Bronchial epithelial cell (primary cell): Measurements from ENCODE around the gene GPI. TPM values are rescaled to one million over a fixed set of nuclear protein-coding genes. Genes with fewer than 3 reads are reported as not detected.

Source experiments
- DNase-seq: peaks from one replicate; pipeline ENCODE4 v3.0.0-alpha.2; 2010; ENCODE audit warnings: low read depth
- FAIRE-seq: peaks from 2 replicates; lab custom pipeline; 2011; peaks lifted over from hg19 to GRCh38; lab: Jason Lieb, UNC
- H3K27me3 ChIP-seq: 2 replicates; pipeline ENCODE4 v1.5.1; 2011; ENCODE audit warnings: low read length; ENCODE audit not compliant: control insufficient read depth, insufficient read depth
- H3K36me3 ChIP-seq: 2 replicates; pipeline ENCODE4 v1.5.1; 2011; ENCODE audit warnings: low read length; ENCODE audit not compliant: control insufficient read depth, insufficient read depth
- H3K4me3 ChIP-seq: 2 replicates; pipeline ENCODE4 v1.5.1; 2011; ENCODE audit warnings: mild to moderate bottlenecking, low read depth, low read length, control low read depth
- CTCF ChIP-seq: IDR thresholded peaks from 2 replicates; pipeline ENCODE4 v1.5.1; 2011; ENCODE audit warnings: mild to moderate bottlenecking, moderate library complexity, low read length, control low read depth, inconsistent platforms; ENCODE audit not compliant: insufficient read depth, severe bottlenecking
- total RNA-seq: library from RNA; depleted of rRNA; stranded (reverse); fragments of >200 nt; gene quantifications from 2 replicates; pipeline ENCODE4 v1.2.1, GENCODE V29; 2014

GPI gene
- total RNA-seq, 1 donor from 2014 or later = 130 TPM

- no peaks in the 10 kb centered on the region for H3K27me3 ChIP-seq
- peaks cover 7% of the 10 kb centered on the region for H3K36me3 ChIP-seq
- TF ChIP-seq CTCF = no peak
- DNase-seq (no peak), FAIRE-seq (no peak)
- H3K4me3 ChIP-seq = no peak overlapping the region
Measured at GRCh38 chr19:34411216-34411615, 46.2 kb downstream of the GPI start.

- H3K4me3 ChIP-seq = no peak overlapping the region
Measured at GRCh38 chr19:34416021-34416545, 51.1 kb downstream of the GPI start.

GRCh38 chr19:34418300-34418699, 53.3 kb downstream of the GPI start:
- H3K27me3 ChIP-seq = no peaks in the 10 kb centered on the region

More at GRCh38 chr19:34416021-34416545, 51.1 kb downstream of the GPI start:
- DNase-seq (no peak), FAIRE-seq (no peak)
- no peak for TF ChIP-seq CTCF
- Histone ChIP-seq H3K36me3 (peaks cover 4% of the 10 kb centered on the region), H3K27me3 (no peaks in the 10 kb centered on the region)

GRCh38 chr19:34426096-34426661, 61.2 kb downstream of the GPI start:
- FAIRE-seq = no peak
- H3K36me3 ChIP-seq = peaks cover 2% of the 10 kb centered on the region
- TF ChIP-seq CTCF = no peak

More at GRCh38 chr19:34418300-34418699, 53.3 kb downstream of the GPI start:
- no peak overlapping the region for H3K4me3 ChIP-seq
- TF ChIP-seq CTCF = no peak
- no peak for FAIRE-seq
- H3K36me3 ChIP-seq = peaks cover 3% of the 10 kb centered on the region
- no peak for DNase-seq

GRCh38 chr19:34428549-34429285, 63.7 kb downstream of the GPI start:
- DNase-seq (peak; percentile 15), FAIRE-seq (no peak)
- H3K27me3 ChIP-seq = no peaks in the 10 kb centered on the region
- peaks cover 3% of the 10 kb centered on the region for H3K36me3 ChIP-seq
- H3K4me3 ChIP-seq = peak overlapping the region; percentile 95
- no peak for TF ChIP-seq CTCF

More at GRCh38 chr19:34426096-34426661, 61.2 kb downstream of the GPI start:
- H3K27me3 ChIP-seq = no peaks in the 10 kb centered on the region
- no peak for DNase-seq
- H3K4me3 ChIP-seq = no peak overlapping the region
